HUES48 (cell line): ENCODE measurements around the gene CNN2.

Source experiments
- H3K27ac ChIP-seq: one replicate; pipeline ENCODE4 v1.7.0; 2013; ENCODE audit warnings: low read depth, low read length, inconsistent platforms
- H3K27me3 ChIP-seq: 2 replicates; pipeline ENCODE4 v1.6.1; 2013; ENCODE audit warnings: mild to moderate bottlenecking, low read length; ENCODE audit not compliant: control insufficient read depth, insufficient read depth
- H3K36me3 ChIP-seq: 2 replicates; pipeline ENCODE4 v1.6.1; 2013; ENCODE audit warnings: low read length; ENCODE audit not compliant: control insufficient read depth, insufficient read depth
- H3K4me1 ChIP-seq: 2 replicates; pipeline ENCODE4 v1.6.1; 2013; ENCODE audit warnings: mild to moderate bottlenecking, low read length; ENCODE audit not compliant: control insufficient read depth, insufficient read depth
- H3K4me3 ChIP-seq: 2 replicates; pipeline ENCODE4 v1.5.1; 2013; ENCODE audit warnings: mild to moderate bottlenecking, low read depth, low read length
- H3K9ac ChIP-seq: 2 replicates; pipeline ENCODE4 v1.6.1; 2013; ENCODE audit warnings: mild to moderate bottlenecking, low read depth, low read length, moderate library complexity
- H3K9me3 ChIP-seq: 2 replicates; pipeline ENCODE4 v1.6.1; 2013; ENCODE audit warnings: low read length; ENCODE audit not compliant: control insufficient read depth, insufficient read depth

CNN2 gene

DNA sequence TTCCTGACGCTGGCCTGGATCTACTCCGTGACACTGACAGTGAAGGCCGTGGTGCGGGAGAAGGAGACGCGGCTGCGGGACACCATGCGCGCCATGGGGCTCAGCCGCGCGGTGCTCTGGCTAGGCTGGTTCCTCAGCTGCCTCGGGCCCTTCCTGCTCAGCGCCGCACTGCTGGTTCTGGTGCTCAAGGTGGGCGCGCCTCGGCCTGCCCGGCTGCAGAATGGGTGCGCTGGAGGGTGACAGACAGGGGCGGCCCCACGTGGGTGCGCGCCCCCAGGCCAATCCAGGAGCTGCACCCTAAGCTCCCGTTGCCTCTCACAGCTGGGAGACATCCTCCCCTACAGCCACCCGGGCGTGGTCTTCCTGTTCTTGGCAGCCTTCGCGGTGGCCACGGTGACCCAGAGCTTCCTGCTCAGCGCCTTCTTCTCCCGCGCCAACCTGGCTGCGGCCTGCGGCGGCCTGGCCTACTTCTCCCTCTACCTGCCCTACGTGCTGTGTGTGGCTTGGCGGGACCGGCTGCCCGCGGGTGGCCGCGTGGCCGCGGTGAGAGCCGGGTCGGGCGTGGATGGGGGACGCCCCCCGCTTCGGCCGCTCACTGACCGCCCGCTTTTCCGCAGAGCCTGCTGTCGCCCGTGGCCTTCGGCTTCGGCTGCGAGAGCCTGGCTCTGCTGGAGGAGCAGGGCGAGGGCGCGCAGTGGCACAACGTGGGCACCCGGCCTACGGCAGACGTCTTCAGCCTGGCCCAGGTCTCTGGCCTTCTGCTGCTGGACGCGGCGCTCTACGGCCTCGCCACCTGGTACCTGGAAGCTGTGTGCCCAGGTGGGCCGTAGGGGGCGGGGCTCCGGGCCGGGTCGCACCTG is 20.7 kb downstream of the CNN2 start:
- no peaks in the 10 kb centered on the region for H3K9me3 ChIP-seq
- no peaks in the 10 kb centered on the region for H3K36me3 ChIP-seq

DNA sequence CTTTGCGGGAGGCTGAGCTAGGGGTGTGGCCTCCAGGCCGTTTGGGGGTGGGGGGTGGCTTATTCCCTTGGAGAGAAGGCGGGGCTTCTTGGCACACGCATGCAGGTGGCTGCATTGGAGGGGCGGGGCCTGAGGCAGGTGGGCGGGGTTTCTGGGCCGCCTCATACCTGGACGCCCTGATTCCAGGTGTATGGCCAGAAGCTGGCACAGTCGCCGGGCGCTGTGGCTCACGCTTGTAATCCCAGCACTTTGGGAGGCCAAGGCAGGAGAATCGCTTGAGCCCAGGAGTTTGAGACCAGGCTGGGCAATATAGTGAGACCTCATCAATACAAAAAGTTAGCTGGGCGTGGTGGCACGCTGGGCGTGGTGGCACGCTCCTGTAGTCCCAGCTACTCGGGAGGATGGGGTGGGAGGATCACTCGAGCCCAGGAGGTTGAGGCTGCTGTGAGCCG is 21.3 kb downstream of the CNN2 start:
- Histone ChIP-seq H3K9me3 (no peaks in the 10 kb centered on the region), H3K4me1 (no peaks in the 10 kb centered on the region), H3K27me3 (no peaks in the 10 kb centered on the region), H3K36me3 (no peaks in the 10 kb centered on the region), H3K4me3 (no peak overlapping the region), H3K27ac (no peak overlapping the region), H3K9ac (no peak overlapping the region)

More for the DNA sequence above, 20.7 kb downstream of the CNN2 start:
- Histone ChIP-seq H3K4me3 (no peak overlapping the region), H3K4me1 (no peaks in the 10 kb centered on the region), H3K27ac (no peak overlapping the region), H3K27me3 (no peaks in the 10 kb centered on the region), H3K9ac (no peak overlapping the region)

DNA sequence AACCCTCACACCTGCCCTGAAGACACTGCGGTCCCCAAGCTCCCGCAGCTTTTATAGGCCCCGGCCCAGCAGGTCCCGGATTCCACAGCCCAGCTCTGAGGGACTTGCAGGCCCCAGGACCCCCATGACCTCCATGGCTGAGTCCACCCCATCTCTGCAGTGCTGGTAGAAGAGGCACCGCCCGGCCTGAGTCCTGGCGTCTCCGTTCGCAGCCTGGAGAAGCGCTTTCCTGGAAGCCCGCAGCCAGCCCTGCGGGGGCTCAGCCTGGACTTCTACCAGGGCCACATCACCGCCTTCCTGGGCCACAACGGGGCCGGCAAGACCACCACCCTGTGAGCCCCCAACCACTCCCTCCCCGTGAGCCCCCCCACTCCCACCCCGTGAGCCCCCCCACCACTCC is 22.7 kb downstream of the CNN2 start:
- Histone ChIP-seq H3K9ac (no peak overlapping the region), H3K4me1 (no peaks in the 10 kb centered on the region), H3K9me3 (no peaks in the 10 kb centered on the region), H3K27ac (no peak overlapping the region), H3K36me3 (no peaks in the 10 kb centered on the region), H3K4me3 (no peak overlapping the region), H3K27me3 (no peaks in the 10 kb centered on the region)

DNA sequence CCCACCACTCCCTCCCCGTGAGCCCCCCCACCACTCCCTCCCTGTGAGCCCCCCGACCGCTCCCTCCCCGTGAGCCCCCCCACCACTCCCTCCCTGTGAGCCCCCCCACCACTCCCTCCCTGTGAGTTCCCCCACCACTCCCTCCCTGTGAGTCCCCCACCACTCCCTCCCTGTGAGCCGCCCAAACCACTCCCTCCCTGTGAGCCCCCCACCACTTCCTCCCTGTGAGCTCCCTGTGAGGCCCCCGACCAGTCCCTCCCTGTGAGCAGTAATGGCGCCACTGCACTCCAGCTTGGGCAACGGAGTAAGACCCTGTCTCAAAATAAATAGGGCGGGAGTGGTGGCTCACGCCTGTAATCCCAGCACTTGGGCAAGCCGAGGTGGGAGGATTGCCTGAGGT is 23.4 kb downstream of the CNN2 start:
- Histone ChIP-seq H3K4me3 (no peak overlapping the region), H3K27ac (no peak overlapping the region), H3K4me1 (no peaks in the 10 kb centered on the region), H3K9me3 (no peaks in the 10 kb centered on the region), H3K36me3 (no peaks in the 10 kb centered on the region), H3K27me3 (no peaks in the 10 kb centered on the region), H3K9ac (no peak overlapping the region)

DNA sequence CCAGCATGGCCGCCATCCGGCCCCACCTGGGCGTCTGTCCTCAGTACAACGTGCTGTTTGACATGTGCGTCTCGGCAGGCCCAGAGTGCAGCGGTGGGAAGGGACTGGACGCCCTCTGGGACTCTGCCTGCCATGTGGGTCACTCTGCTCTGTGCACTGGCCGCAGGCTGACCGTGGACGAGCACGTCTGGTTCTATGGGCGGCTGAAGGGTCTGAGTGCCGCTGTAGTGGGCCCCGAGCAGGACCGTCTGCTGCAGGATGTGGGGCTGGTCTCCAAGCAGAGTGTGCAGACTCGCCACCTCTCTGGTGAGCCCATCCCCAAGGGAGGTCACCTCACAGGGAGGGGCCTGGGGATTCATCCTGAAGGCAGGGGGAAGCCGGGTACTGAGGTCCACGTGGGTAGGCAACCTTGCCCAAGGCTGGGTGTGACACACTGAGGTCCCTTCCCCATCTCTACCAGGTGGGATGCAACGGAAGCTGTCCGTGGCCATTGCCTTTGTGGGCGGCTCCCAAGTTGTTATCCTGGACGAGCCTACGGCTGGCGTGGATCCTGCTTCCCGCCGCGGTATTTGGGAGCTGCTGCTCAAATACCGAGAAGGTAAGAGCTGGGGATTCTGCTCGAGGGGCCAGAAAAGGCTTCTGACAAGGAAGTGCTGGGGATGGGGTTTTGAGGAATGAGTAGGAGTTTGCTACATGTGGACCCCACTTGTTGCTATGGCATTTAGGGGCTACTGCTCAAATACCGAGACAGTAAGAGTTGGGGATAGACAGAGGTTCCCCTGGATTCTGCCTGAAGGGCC is 24.8 kb downstream of the CNN2 start:
- Histone ChIP-seq H3K9me3 (peaks cover 2% of the 10 kb centered on the region), H3K4me3 (no peak overlapping the region), H3K4me1 (no peaks in the 10 kb centered on the region), H3K9ac (no peak overlapping the region), H3K27ac (no peak overlapping the region), H3K36me3 (0 out of 2 replicates have a peak, but pooled peaks cover 1% of the 10 kb centered on the region), H3K27me3 (no peaks in the 10 kb centered on the region)

DNA sequence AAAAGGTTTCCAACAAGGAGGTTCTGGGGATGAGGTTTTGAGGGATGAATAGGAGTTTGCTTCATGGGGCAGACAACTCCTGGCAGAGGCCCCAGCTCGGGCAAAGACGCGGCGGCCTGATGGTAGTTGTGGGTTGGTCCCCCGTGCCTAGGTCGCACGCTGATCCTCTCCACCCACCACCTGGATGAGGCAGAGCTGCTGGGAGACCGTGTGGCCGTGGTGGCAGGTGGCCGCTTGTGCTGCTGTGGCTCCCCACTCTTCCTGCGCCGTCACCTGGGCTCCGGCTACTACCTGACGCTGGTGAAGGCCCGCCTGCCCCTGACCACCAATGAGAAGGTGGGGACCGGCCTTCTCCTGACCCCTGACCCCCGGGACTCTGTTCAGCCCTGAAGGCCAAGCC is 25.4 kb downstream of the CNN2 start:
- H3K27ac ChIP-seq, result no peak overlapping the region
- H3K4me1 ChIP-seq, result no peaks in the 10 kb centered on the region
- peaks cover 8% of the 10 kb centered on the region for H3K9me3 ChIP-seq
- H3K27me3 ChIP-seq, result no peaks in the 10 kb centered on the region
- no peak overlapping the region for H3K4me3 ChIP-seq
- 0 out of 2 replicates have a peak, but pooled peaks cover 7% of the 10 kb centered on the region for H3K36me3 ChIP-seq
- H3K9ac ChIP-seq, result no peak overlapping the region

DNA sequence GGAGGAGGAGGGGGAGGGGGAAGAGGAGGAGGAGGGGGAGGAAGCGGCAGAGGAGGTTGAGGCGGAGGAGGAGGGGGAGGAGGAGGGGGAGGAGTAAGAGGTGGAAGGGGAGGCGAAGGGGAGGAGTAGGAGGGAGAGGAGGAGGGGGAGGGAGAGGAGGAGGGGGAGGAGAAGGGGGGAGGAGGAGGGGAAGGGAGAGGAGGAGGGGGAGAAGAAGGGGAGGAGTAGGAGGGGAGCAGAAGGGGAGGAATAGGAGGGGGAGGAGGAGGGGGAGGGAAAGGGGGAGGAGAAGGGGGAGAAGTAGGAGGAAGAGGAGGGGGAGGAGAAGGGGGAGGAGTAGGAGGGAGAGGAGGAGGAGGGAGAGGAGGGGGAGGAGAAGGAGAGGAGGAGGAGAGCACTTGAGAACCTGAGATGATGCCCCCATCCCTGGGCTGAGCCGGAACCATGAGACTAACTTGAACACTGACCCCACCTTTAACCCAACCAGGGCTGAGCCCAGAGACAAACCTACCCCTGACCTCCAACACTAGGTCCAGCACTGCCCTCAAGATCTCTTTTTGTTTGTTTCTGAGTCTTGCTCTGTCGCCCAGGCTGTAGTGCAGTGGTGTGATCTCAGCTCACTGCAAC is 26.1 kb downstream of the CNN2 start:
- Histone ChIP-seq H3K4me1 (no peaks in the 10 kb centered on the region), H3K36me3 (0 out of 2 replicates have a peak, but pooled peaks cover 13% of the 10 kb centered on the region), H3K4me3 (no peak overlapping the region), H3K27ac (no peak overlapping the region), H3K9ac (no peak overlapping the region), H3K9me3 (peaks cover 14% of the 10 kb centered on the region), H3K27me3 (no peaks in the 10 kb centered on the region)

DNA sequence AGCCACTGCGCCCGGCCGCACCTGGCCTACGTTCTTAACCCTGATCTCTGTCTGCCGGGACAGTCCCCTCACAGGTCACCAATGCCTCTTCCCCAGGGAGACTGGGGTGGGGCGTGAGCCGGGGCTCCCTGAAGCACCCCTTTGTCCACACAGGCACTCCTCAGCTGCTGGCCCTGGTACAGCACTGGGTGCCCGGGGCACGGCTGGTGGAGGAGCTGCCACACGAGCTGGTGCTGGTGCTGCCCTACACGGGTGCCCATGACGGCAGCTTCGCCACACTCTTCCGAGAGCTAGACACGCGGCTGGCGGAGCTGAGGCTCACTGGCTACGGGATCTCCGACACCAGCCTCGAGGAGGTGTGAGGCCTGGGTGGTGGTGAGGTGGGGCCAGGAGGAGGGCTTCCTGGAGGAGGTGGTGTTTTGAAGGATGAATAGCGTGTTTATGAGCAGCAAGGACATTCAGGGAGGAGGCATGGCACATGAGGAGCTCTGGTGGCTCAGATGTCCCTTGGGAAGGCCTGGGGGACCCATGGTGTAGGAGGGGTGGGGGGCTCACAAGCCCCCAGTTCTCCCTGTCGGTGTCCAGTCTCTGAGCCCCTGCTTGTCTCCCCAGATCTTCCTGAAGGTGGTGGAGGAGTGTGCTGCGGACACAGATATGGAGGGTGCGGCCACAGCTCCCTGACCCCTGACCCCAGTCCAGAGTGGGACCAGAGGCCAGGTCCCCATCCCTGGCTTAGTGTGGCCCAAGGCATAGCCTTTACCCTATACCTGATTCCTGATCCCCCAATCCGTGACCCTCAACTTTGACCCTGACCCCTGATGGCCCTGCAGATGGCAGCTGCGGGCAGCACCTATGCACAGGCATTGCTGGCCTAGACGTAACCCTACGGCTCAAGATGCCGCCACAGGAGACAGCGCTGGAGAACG is 27.0 kb downstream of the CNN2 start:
- Histone ChIP-seq H3K27me3 (no peaks in the 10 kb centered on the region), H3K9me3 (peaks cover 23% of the 10 kb centered on the region), H3K36me3 (peaks cover 17% of the 10 kb centered on the region; the same call in 1 of the 2 replicates), H3K9ac (no peak overlapping the region), H3K4me1 (no peaks in the 10 kb centered on the region), H3K27ac (no peak overlapping the region), H3K4me3 (no peak overlapping the region)

DNA sequence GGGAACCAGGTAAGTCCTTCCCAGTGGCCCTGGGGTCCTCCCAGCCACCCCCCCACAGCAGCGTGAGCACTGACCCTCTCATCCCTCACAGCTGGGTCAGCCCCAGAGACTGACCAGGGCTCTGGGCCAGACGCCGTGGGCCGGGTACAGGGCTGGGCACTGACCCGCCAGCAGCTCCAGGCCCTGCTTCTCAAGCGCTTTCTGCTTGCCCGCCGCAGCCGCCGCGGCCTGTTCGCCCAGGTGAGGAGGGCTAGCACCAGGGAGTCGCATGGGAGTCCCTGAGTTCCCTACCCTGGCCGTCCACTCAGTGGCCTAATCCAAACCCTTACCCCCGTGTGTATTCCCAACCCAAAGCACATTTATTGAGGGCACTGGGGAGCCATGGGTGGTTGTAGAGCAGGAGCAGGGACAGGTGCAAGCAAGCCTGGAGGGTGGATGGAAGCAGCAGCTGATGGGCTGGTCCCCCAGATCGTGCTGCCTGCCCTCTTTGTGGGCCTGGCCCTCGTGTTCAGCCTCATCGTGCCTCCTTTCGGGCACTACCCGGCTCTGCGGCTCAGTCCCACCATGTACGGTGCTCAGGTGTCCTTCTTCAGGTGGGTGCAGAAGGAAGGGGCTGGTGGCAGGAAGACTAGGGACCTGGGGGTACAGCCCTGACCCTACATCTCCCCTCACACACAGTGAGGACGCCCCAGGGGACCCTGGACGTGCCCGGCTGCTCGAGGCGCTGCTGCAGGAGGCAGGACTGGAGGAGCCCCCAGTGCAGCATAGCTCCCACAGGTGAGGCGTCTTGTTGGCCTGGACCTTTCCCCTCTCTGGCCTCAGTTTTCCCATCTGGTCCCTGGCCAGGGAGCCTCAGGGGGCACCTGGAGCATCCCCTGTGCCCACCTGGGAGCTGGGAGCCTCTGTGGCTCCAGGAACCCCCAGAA is 28.0 kb downstream of the CNN2 start:
- peaks cover 22% of the 10 kb centered on the region; the same call in 1 of the 2 replicates for H3K36me3 ChIP-seq

More for the DNA sequence above, 28.0 kb downstream of the CNN2 start:
- Histone ChIP-seq H3K9ac (no peak overlapping the region), H3K27ac (no peak overlapping the region), H3K4me1 (no peaks in the 10 kb centered on the region), H3K27me3 (no peaks in the 10 kb centered on the region), H3K9me3 (peaks cover 29% of the 10 kb centered on the region), H3K4me3 (no peak overlapping the region)
